ENCODE measurements around the gene CACNG4. TPM values are rescaled to one million over a fixed set of nuclear protein-coding genes. Genes with fewer than 3 reads are reported as not detected.

The CACNG4 gene
- total RNA-seq, 4 donors from 2014 or later, result 0.44 TPM; not detected in 3

GRCh38 chr17:66956941-66957340 lies 7.6 kb upstream of the CACNG4 start:
- TF ChIP-seq POLR2A (IDR thresholded peaks at IDR 0.05), result no peak
- TF ChIP-seq, protein P1, sequence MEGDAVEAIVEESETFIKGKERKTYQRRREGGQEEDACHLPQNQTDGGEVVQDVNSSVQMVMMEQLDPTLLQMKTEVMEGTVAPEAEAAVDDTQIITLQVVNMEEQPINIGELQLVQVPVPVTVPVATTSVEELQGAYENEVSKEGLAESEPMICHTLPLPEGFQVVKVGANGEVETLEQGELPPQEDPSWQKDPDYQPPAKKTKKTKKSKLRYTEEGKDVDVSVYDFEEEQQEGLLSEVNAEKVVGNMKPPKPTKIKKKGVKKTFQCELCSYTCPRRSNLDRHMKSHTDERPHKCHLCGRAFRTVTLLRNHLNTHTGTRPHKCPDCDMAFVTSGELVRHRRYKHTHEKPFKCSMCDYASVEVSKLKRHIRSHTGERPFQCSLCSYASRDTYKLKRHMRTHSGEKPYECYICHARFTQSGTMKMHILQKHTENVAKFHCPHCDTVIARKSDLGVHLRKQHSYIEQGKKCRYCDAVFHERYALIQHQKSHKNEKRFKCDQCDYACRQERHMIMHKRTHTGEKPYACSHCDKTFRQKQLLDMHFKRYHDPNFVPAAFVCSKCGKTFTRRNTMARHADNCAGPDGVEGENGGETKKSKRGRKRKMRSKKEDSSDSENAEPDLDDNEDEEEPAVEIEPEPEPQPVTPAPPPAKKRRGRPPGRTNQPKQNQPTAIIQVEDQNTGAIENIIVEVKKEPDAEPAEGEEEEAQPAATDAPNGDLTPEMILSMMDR (IDR thresholded peaks at IDR 0.05), result no peak
- TF ChIP-seq EP300 (IDR thresholded peaks at IDR 0.05), result no peak
- 86 to 89% methylated on average over 6 of the region's 6 CpGs for WGBS, 2 donors
- DNase-seq (ENCODE audit: low spot score in 2 of 2), result no peak
- Histone ChIP-seq H3K4me1 (no peaks in the 10 kb centered on the region), H3K27me3 (peaks cover 0 to 14% of the 10 kb centered on the region in 2 donors), H3K27ac (no peak overlapping the region), H3K36me3 (no peaks in the 10 kb centered on the region), H3K9me3 (no peaks in the 10 kb centered on the region), H3K4me3 (no peak overlapping the region)

- no peak overlapping the region for H3K4me3 ChIP-seq
- peaks cover 0 to 18% of the 10 kb centered on the region in 2 donors for H3K27me3 ChIP-seq
- DNase-seq (ENCODE audit: low spot score in 2 of 2), result no peak
- H3K4me1 ChIP-seq, result no peaks in the 10 kb centered on the region
- H3K27ac ChIP-seq, result no peak overlapping the region
- 82 to 87% methylated on average over 8 of the region's 8 CpGs for WGBS, 2 donors
- H3K9me3 ChIP-seq, result no peaks in the 10 kb centered on the region
- H3K36me3 ChIP-seq, result no peaks in the 10 kb centered on the region
- TF ChIP-seq, protein P1 (IDR thresholded peaks at IDR 0.05), result no peak
- no peak for TF ChIP-seq EP300 (IDR thresholded peaks at IDR 0.05)
- TF ChIP-seq POLR2A (IDR thresholded peaks at IDR 0.05), result no peak
These were observed 7.2 kb upstream of the CACNG4 start for GRCh38 chr17:66957343-66957742.

DNA sequence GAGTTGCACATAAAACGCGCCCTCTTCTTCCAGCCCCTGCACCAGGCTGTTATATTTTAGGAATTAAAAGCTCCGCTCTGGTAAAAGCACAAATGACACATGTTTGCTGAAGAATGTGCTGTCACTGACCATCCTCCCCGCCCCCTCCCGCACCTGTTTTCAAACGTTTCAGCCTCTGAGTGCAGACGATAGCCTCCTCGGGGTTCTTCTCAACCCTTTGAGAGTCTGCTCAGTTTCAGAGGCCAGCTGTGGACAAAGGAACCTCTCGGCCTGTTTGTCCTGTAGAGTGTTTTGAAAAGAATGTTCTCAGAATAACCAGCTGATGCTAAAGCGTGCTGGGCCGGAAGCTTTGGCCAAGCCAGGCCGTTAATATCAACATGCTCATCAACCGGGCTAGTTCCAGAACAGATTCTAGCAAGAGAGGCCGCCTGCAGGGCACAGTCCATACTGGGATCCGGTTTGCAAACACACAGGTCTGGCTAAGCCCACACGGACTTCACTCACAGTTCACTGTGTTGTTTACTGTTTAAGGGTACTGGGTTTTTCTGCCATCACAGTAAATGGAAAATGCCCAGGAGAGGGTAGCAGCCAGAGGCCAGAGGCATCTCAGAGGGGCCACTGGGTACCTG lies 6.4 kb upstream of the CACNG4 start:
- Histone ChIP-seq H3K4me3 (no peak overlapping the region), H3K36me3 (no peaks in the 10 kb centered on the region), H3K9me3 (no peaks in the 10 kb centered on the region), H3K27me3 (peaks cover 0 to 25% of the 10 kb centered on the region in 2 donors), H3K4me1 (no peaks in the 10 kb centered on the region), H3K27ac (no peak overlapping the region)
- DNase-seq (ENCODE audit: low spot score in 2 of 2), result no peak
- WGBS, 2 donors, result 35 to 40% methylated on average over 16 of the region's 16 CpGs
- no peak for TF ChIP-seq EP300 (IDR thresholded peaks at IDR 0.05)
- TF ChIP-seq, protein P1 (IDR thresholded peaks at IDR 0.05), result no peak
- TF ChIP-seq POLR2A (IDR thresholded peaks at IDR 0.05), result no peak

GRCh38 chr17:66959641-66960375 lies 4.7 kb upstream of the CACNG4 start:
- Histone ChIP-seq H3K27ac (no peak overlapping the region), H3K4me1 (peaks cover 0 to 12% (median under 1%) of the 10 kb centered on the region in 4 donors), H3K9me3 (no peaks in the 10 kb centered on the region), H3K4me3 (no peak overlapping the region), H3K27me3 (peaks cover 0 to 38% of the 10 kb centered on the region in 2 donors), H3K36me3 (no peaks in the 10 kb centered on the region)
- WGBS, 2 donors, result 75 to 76% methylated on average over 15 of the region's 15 CpGs
- no peak for DNase-seq (ENCODE audit: low spot score in 2 of 2)
- no peak for TF ChIP-seq EP300 (IDR thresholded peaks at IDR 0.05)
- no peak for TF ChIP-seq POLR2A (IDR thresholded peaks at IDR 0.05)
- TF ChIP-seq, protein P1 (IDR thresholded peaks at IDR 0.05), result no peak

DNA sequence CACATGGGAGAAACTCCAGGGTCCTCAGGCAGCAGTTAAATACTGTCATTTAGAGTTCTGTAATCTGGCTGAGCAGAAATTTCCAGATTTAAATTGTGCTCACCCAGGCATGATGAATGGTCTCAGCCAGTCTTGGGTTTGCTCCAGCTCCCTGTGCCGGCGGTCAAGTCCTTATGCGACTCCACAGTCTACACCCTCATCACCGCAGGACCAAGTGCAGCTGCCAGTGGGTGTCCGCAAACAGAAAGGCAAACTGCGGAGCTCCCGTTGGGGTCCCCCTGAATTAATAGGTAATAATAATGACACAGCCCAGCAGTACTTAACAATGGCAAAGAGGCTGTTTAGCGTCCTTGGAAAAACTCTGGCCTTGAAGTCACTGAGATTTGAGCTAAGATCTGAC lies 3.9 kb upstream of the CACNG4 start:
- Histone ChIP-seq H3K4me1 (peaks cover 0 to 20% (median 8%) of the 10 kb centered on the region in 4 donors), H3K4me3 (no peak overlapping the region)

More for the DNA sequence above, 3.9 kb upstream of the CACNG4 start:
- Histone ChIP-seq H3K36me3 (no peaks in the 10 kb centered on the region), H3K9me3 (no peaks in the 10 kb centered on the region), H3K27me3 (peaks cover 0 to 46% of the 10 kb centered on the region in 2 donors), H3K27ac (no peak overlapping the region)
- no peak for DNase-seq (ENCODE audit: low spot score in 2 of 2)
- WGBS, 2 donors, result 45 to 55% methylated on average over 8 of the region's 8 CpGs
- TF ChIP-seq EP300 (IDR thresholded peaks at IDR 0.05), result no peak
